DOHH2 (cell line): ENCODE measurements around the gene IL4.

Source experiments
- H3F3A ChIP-seq: fragments of 200-600 bp; sonication (generic), shearing (Covaris generic); 2 replicates; pipeline ENCODE4 v1.6.0; 2016; ENCODE audit warnings: antibody characterized with exemption, mild to moderate bottlenecking; ENCODE audit not compliant: control insufficient read depth, insufficient read depth
- H3K27ac ChIP-seq: fragments of 200-600 bp; sonication (generic); 2 replicates; pipeline ENCODE4 v1.5.1; 2014; ENCODE audit warnings: low read depth, mild to moderate bottlenecking, low read length, moderate library complexity
- H3K27me3 ChIP-seq: fragments of 200-600 bp; sonication (generic); 2 replicates; pipeline ENCODE4 v1.6.1; 2014; ENCODE audit warnings: mild to moderate bottlenecking, low read length, mixed read lengths; ENCODE audit not compliant: control insufficient read depth
- H3K36me3 ChIP-seq: fragments of 200-600 bp; sonication (generic); 2 replicates; pipeline ENCODE4 v1.6.1; 2014; ENCODE audit warnings: mild to moderate bottlenecking, low read length, moderate library complexity, mixed read lengths; ENCODE audit not compliant: control insufficient read depth
- H3K4me1 ChIP-seq: fragments of 200-600 bp; sonication (generic); 2 replicates; pipeline ENCODE4 v1.6.1; 2014; ENCODE audit warnings: mild to moderate bottlenecking, low read length, mixed read lengths; ENCODE audit not compliant: control insufficient read depth
- H3K4me2 ChIP-seq: fragments of 200-600 bp; sonication (generic); 2 replicates; pipeline ENCODE4 v1.6.0; 2014; ENCODE audit warnings: mild to moderate bottlenecking, low read length, moderate library complexity
- H3K4me3 ChIP-seq: fragments of 200-600 bp; sonication (generic); 2 replicates; pipeline ENCODE4 v1.5.1; 2014; ENCODE audit warnings: mild to moderate bottlenecking, low read length, mixed read lengths
- H3K79me2 ChIP-seq: fragments of 200-600 bp; sonication (generic); 2 replicates; pipeline ENCODE4 v1.6.1; 2014; ENCODE audit warnings: mild to moderate bottlenecking, low read length, mixed read lengths; ENCODE audit not compliant: control insufficient read depth
- H3K9me2 ChIP-seq: fragments of 200-600 bp; sonication (generic); replicated peaks from 2 replicates; pipeline ENCODE4 v1.6.1; 2014; ENCODE audit warnings: mild to moderate bottlenecking, low read length, mixed read lengths; ENCODE audit not compliant: control insufficient read depth
- H3K9me3 ChIP-seq: fragments of 200-600 bp; sonication (generic); 2 replicates; pipeline ENCODE4 v1.6.1; 2014; ENCODE audit warnings: antibody characterized with exemption, low read length, mixed read lengths; ENCODE audit not compliant: control insufficient read depth, insufficient read depth
- H4K20me1 ChIP-seq: fragments of 200-600 bp; sonication (generic); 2 replicates; pipeline ENCODE4 v1.6.0; 2014; ENCODE audit warnings: low read depth, mild to moderate bottlenecking, antibody characterized with exemption, low read length, moderate library complexity; ENCODE audit not compliant: control insufficient read depth, insufficient read depth
- CTCF ChIP-seq: fragments of 200-600 bp; sonication (generic); IDR thresholded peaks from one replicate; pipeline ENCODE4 v1.5.1; 2014; ENCODE audit warnings: antibody characterized with exemption, mild to moderate bottlenecking, low read depth, low read length; ENCODE audit not compliant: poor library complexity, severe bottlenecking
- EZH2phosphoT487 ChIP-seq: fragments of 200-600 bp; sonication (generic); IDR thresholded peaks from 2 replicates; pipeline ENCODE4 v1.6.1; 2017; ENCODE audit warnings: borderline replicate concordance, mild to moderate bottlenecking, antibody characterized with exemption, low read length, moderate library complexity, mixed read lengths

The IL4 gene

DNA sequence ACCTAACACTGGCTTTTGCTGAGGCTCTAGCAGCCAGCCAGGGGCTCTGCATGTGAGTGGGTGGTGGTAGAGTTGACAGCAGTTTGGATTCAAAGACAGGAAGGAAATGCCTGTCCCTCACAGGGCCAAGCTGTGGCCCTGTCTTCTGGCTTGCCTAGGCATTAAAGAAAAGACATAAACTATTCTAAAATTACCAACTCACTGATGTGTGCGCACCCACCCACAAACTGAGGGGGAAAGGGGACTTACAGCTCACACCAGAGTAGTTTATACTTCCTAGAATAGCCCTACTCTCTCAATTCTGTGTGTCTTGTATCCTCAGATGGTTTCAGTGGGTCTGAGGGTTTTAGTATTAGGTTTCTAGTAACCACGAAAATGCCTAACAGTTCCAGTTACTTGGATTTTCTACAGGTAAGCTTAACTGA, 34.1 kb upstream of the IL4 start:
- H3K4me1 ChIP-seq = no peaks in the 10 kb centered on the region
- TF ChIP-seq CTCF (no peak), EZH2phosphoT487 (no peak)
- H3K79me2 ChIP-seq = no peaks in the 10 kb centered on the region
- H3K9me3 ChIP-seq = no peaks in the 10 kb centered on the region
- H3K9me2 ChIP-seq = no peaks in the 10 kb centered on the region
- no peaks in the 10 kb centered on the region for H3K27me3 ChIP-seq
- H4K20me1 ChIP-seq = no peaks in the 10 kb centered on the region
- no peak overlapping the region for H3K4me2 ChIP-seq
- H3K27ac ChIP-seq = no peak overlapping the region
- H3K36me3 ChIP-seq = peaks cover 80% of the 10 kb centered on the region
- H3K4me3 ChIP-seq = no peak overlapping the region
- H3F3A ChIP-seq = no peaks in the 10 kb centered on the region

DNA sequence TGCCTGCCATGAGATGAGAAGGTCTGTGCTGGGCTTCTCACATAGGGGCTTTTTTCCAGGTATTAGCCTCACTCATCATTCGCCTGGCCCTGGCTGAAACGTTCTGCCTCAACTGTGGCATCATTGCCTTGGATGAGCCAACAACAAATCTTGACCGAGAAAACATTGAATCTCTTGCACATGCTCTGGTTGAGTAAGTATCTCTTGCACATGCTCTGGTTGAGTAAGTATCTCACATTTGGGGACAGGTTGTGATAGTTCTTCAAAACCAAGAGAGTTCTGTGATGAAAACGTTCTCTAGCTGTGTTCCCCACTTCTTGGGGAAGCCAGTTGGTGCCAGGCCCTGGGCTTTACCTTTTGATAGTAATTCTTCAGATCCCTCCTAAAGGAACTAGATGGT, 33.2 kb upstream of the IL4 start:
- H3K4me2 ChIP-seq = no peak overlapping the region
- H3F3A ChIP-seq = no peaks in the 10 kb centered on the region
- H4K20me1 ChIP-seq = no peaks in the 10 kb centered on the region
- H3K4me1 ChIP-seq = no peaks in the 10 kb centered on the region
- H3K36me3 ChIP-seq = peaks cover 71% of the 10 kb centered on the region
- H3K4me3 ChIP-seq = no peak overlapping the region
- no peaks in the 10 kb centered on the region for H3K9me3 ChIP-seq
- H3K27me3 ChIP-seq = no peaks in the 10 kb centered on the region
- no peaks in the 10 kb centered on the region for H3K79me2 ChIP-seq
- TF ChIP-seq CTCF (no peak), EZH2phosphoT487 (no peak)
- H3K27ac ChIP-seq = no peak overlapping the region
- no peaks in the 10 kb centered on the region for H3K9me2 ChIP-seq

- Histone ChIP-seq H3K4me1 (no peaks in the 10 kb centered on the region), H3K4me2 (no peak overlapping the region), H3K4me3 (no peak overlapping the region), H3K9me3 (no peaks in the 10 kb centered on the region), H3F3A (no peaks in the 10 kb centered on the region), H3K79me2 (no peaks in the 10 kb centered on the region), H4K20me1 (no peaks in the 10 kb centered on the region), H3K36me3 (peaks cover 65% of the 10 kb centered on the region), H3K27ac (no peak overlapping the region), H3K9me2 (no peaks in the 10 kb centered on the region), H3K27me3 (no peaks in the 10 kb centered on the region)
- TF ChIP-seq CTCF = no peak
These were observed 32.5 kb upstream of the IL4 start for GRCh38 chr5:132641241-132641723.

DNA sequence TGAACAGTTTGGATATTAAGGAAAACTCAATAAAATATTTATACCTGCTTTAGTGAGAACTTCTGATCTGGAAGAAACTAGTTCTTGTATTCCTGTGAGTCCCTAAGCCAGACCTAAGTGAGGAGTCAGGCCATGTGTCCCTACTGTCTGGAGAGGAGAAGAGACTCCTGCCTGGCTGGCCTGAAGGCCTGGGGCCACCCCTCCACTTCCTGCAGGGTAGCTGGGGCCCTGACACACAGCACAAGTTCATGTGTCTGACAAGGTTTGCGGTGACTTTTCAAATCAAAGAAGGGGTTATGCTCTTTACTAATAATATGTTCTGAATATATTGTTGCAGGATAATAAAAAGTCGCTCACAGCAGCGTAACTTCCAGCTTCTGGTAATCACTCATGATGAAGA, 31.9 kb upstream of the IL4 start:
- H3K27ac ChIP-seq = no peak overlapping the region
- H3K36me3 ChIP-seq = peaks cover 60% of the 10 kb centered on the region

More for the DNA sequence above, 31.9 kb upstream of the IL4 start:
- Histone ChIP-seq H3K4me1 (no peaks in the 10 kb centered on the region), H3K27me3 (no peaks in the 10 kb centered on the region), H3K4me2 (no peak overlapping the region), H3F3A (no peaks in the 10 kb centered on the region), H3K9me3 (no peaks in the 10 kb centered on the region), H4K20me1 (no peaks in the 10 kb centered on the region), H3K9me2 (no peaks in the 10 kb centered on the region), H3K79me2 (no peaks in the 10 kb centered on the region), H3K4me3 (no peak overlapping the region)
- TF ChIP-seq CTCF (no peak), EZH2phosphoT487 (no peak)
